Measurements from ENCODE around the gene CRK.

The CRK gene

GRCh38 chr17:1455797-1456599 is at the start of gene CRK:
CRK (minus strand) TSS chr17:1456232; CDS start chr17:1456117, 115 bp downstream.
- TF ChIP-seq HDGF (IDR thresholded peaks at IDR 0.05; ENCODE audit: borderline replicate concordance) (no peak), FOXK2 (IDR thresholded peaks at IDR 0.05) (no peak), NFRKB (IDR thresholded peaks at IDR 0.05) (no peak), ELF4 (IDR thresholded peaks at IDR 0.05) (no peak), FOXM1 (IDR thresholded peaks at IDR 0.05; ENCODE audit: borderline replicate concordance) (no peak), L3MBTL2 (conservative IDR thresholded peaks at IDR 0.05) (no peak)
- ChIA-PET POLR2A (interaction anchor here (0.6 to 1.8 kb wide), 6 partner anchors 21 to 266 kb away, joined by 3 to 5 read pairs (median 4); partner anchors contain the start of gene INPP5K), CTCF (interaction anchor here (0.6 kb wide), 1 partner anchor 197 kb away, joined by 3 read pairs; no protein-coding TSS in a partner anchor)
- DNase-seq (ENCODE audit: extremely low spot score), result peak; percentile 99

GRCh38 chr17:1505586-1505985 is 49.6 kb upstream of the CRK start:
- no peak for DNase-seq (ENCODE audit: extremely low spot score)
- CTCF ChIA-PET, result no interaction called here
- no peak for TF ChIP-seq SP1 (IDR thresholded peaks at IDR 0.05)
- TF ChIP-seq FOXA1 (IDR thresholded peaks at IDR 0.05), result no peak
- TF ChIP-seq L3MBTL2 (conservative IDR thresholded peaks at IDR 0.05), result no peak
- no peak for TF ChIP-seq NFRKB (IDR thresholded peaks at IDR 0.05)
- TF ChIP-seq FOXM1 (IDR thresholded peaks at IDR 0.05; ENCODE audit: borderline replicate concordance), result no peak
- TF ChIP-seq CTBP1 (IDR thresholded peaks at IDR 0.05; ENCODE audit: borderline replicate concordance), result no peak
- TF ChIP-seq BHLHE40 (IDR thresholded peaks at IDR 0.05; ENCODE audit: borderline replicate concordance), result no peak
- no peak for TF ChIP-seq TARDBP (IDR thresholded peaks at IDR 0.05)
- no peak for TF ChIP-seq FOXK2 (IDR thresholded peaks at IDR 0.05)
- TF ChIP-seq LEF1 (IDR thresholded peaks at IDR 0.05; ENCODE audit: borderline replicate concordance), result no peak
- TF ChIP-seq PKNOX1 (IDR thresholded peaks at IDR 0.05), result no peak
- no peak for TF ChIP-seq HDGF (IDR thresholded peaks at IDR 0.05; ENCODE audit: borderline replicate concordance)
- TF ChIP-seq ELF4 (IDR thresholded peaks at IDR 0.05), result no peak
- TF ChIP-seq ARNT (IDR thresholded peaks at IDR 0.05), result no peak
- no peak for TF ChIP-seq ZNF384 (IDR thresholded peaks at IDR 0.05)
- TF ChIP-seq SUZ12 (IDR thresholded peaks at IDR 0.05), result no peak
- POLR2A ChIA-PET, result interaction anchor here (1.3 to 4.3 kb wide), 2 partner anchors 9 to 10 kb away, joined by 3 to 16 read pairs; partner anchors contain the start of gene INPP5K

GRCh38 chr17:1504866-1505265 is 48.8 kb upstream of the CRK start:
- ChIA-PET CTCF (no interaction called here), POLR2A (interaction anchor here (1.0 to 4.3 kb wide), 3 partner anchors 8 to 11 kb away, joined by 3 to 16 read pairs (median 3); partner anchors contain the start of gene INPP5K)
- TF ChIP-seq LEF1 (IDR thresholded peaks at IDR 0.05; ENCODE audit: borderline replicate concordance) (no peak), BHLHE40 (IDR thresholded peaks at IDR 0.05; ENCODE audit: borderline replicate concordance) (no peak), ZNF384 (IDR thresholded peaks at IDR 0.05) (no peak)

GRCh38 chr17:1503699-1504098 is 47.7 kb upstream of the CRK start:
- CTCF ChIA-PET, result no interaction called here
- TF ChIP-seq LEF1 (IDR thresholded peaks at IDR 0.05; ENCODE audit: borderline replicate concordance), result no peak
- no peak for TF ChIP-seq TARDBP (IDR thresholded peaks at IDR 0.05)
- TF ChIP-seq SP1 (IDR thresholded peaks at IDR 0.05), result no peak
- no peak for TF ChIP-seq CTBP1 (IDR thresholded peaks at IDR 0.05; ENCODE audit: borderline replicate concordance)
- no peak for TF ChIP-seq ZNF384 (IDR thresholded peaks at IDR 0.05)
- no peak for TF ChIP-seq FOXA1 (IDR thresholded peaks at IDR 0.05)
- TF ChIP-seq ARNT (IDR thresholded peaks at IDR 0.05), result no peak
- no peak for TF ChIP-seq FOXM1 (IDR thresholded peaks at IDR 0.05; ENCODE audit: borderline replicate concordance)
- TF ChIP-seq FOXK2 (IDR thresholded peaks at IDR 0.05), result no peak
- TF ChIP-seq L3MBTL2 (conservative IDR thresholded peaks at IDR 0.05), result no peak
- TF ChIP-seq SUZ12 (IDR thresholded peaks at IDR 0.05), result no peak
- TF ChIP-seq ELF4 (IDR thresholded peaks at IDR 0.05), result no peak
- POLR2A ChIA-PET, result interaction anchor here (4.3 kb wide), 1 partner anchor 12 kb away, joined by 16 read pairs; the partner anchor contains the start of gene INPP5K
- no peak for DNase-seq (ENCODE audit: extremely low spot score)

More at GRCh38 chr17:1504866-1505265, 48.8 kb upstream of the CRK start:
- DNase-seq (ENCODE audit: extremely low spot score), result no peak

GRCh38 chr17:1498869-1499268 is 42.8 kb upstream of the CRK start:
- TF ChIP-seq PKNOX1 (IDR thresholded peaks at IDR 0.05) (no peak), ELF4 (IDR thresholded peaks at IDR 0.05) (no peak), CTBP1 (IDR thresholded peaks at IDR 0.05; ENCODE audit: borderline replicate concordance) (no peak), BHLHE40 (IDR thresholded peaks at IDR 0.05; ENCODE audit: borderline replicate concordance) (no peak), LEF1 (IDR thresholded peaks at IDR 0.05; ENCODE audit: borderline replicate concordance) (no peak), L3MBTL2 (conservative IDR thresholded peaks at IDR 0.05) (no peak), ARNT (IDR thresholded peaks at IDR 0.05) (no peak), HDGF (IDR thresholded peaks at IDR 0.05; ENCODE audit: borderline replicate concordance) (no peak), SP1 (IDR thresholded peaks at IDR 0.05) (no peak), TARDBP (IDR thresholded peaks at IDR 0.05) (no peak), SUZ12 (IDR thresholded peaks at IDR 0.05) (no peak), FOXK2 (IDR thresholded peaks at IDR 0.05) (no peak), FOXM1 (IDR thresholded peaks at IDR 0.05; ENCODE audit: borderline replicate concordance) (no peak), ZNF384 (IDR thresholded peaks at IDR 0.05) (no peak), FOXA1 (IDR thresholded peaks at IDR 0.05) (no peak), NFRKB (IDR thresholded peaks at IDR 0.05) (no peak)
- no peak for DNase-seq (ENCODE audit: extremely low spot score)
- ChIA-PET CTCF (no interaction called here), POLR2A (interaction anchor here (0.8 to 1.1 kb wide), 2 partner anchors 17 to 220 kb away, joined by 3 to 4 read pairs; no protein-coding TSS in a partner anchor)

GRCh38 chr17:1498233-1498632 is 42.2 kb upstream of the CRK start:
- no peak for DNase-seq (ENCODE audit: extremely low spot score)
- TF ChIP-seq CTBP1 (IDR thresholded peaks at IDR 0.05; ENCODE audit: borderline replicate concordance) (no peak), ARNT (IDR thresholded peaks at IDR 0.05) (no peak), TARDBP (IDR thresholded peaks at IDR 0.05) (no peak), HDGF (IDR thresholded peaks at IDR 0.05; ENCODE audit: borderline replicate concordance) (no peak), BHLHE40 (IDR thresholded peaks at IDR 0.05; ENCODE audit: borderline replicate concordance) (no peak)
- ChIA-PET POLR2A (interaction anchor here (0.8 to 1.3 kb wide), 4 partner anchors 11 to 220 kb away, joined by 3 to 5 read pairs (median 4); partner anchors contain the start of gene INPP5K), CTCF (interaction anchor here (0.8 kb wide), 1 partner anchor 18 kb away, joined by 3 read pairs; the partner anchor contains the start of gene INPP5K)

Measured in HEK293T (cell line).